HG02840 (cell line): ENCODE measurements around the gene ADARB2.

Source experiments
- ATAC-seq: cut with Tn5 transposase; IDR thresholded peaks from one replicate; pipeline ENCODE4 v1.9.1; 2021; ENCODE audit warnings: mild to moderate bottlenecking, moderate library complexity, moderate number of reproducible peaks; ENCODE audit not compliant: unreplicated experiment, low FRiP score

The ADARB2 gene

GRCh38 chr10:1645896-1646295 lies 91.4 kb downstream of the ADARB2 start:
- no peak for ATAC-seq

- ATAC-seq = no peak
Observed at GRCh38 chr10:1644191-1644711, 93.1 kb downstream of the ADARB2 start.

DNA sequence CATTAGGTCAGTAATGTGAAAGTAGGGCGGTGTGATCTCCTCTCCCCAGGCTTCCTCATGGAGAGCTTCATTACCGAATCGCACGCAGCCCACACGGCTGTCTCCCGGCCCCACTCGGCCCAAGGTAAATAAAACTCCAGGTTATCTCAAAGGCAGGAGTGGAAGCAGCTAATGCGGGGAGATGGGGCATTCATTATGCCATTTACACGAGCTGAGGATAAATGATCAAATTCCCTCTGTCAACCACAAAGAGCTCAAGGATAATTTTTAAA lies 93.5 kb downstream of the ADARB2 start:
- ATAC-seq = no peak

- ATAC-seq = no peak
Observed at GRCh38 chr10:1643161-1643907, 94.0 kb downstream of the ADARB2 start.

GRCh38 chr10:1642600-1643160 lies 94.6 kb downstream of the ADARB2 start:
- ATAC-seq = no peak

DNA sequence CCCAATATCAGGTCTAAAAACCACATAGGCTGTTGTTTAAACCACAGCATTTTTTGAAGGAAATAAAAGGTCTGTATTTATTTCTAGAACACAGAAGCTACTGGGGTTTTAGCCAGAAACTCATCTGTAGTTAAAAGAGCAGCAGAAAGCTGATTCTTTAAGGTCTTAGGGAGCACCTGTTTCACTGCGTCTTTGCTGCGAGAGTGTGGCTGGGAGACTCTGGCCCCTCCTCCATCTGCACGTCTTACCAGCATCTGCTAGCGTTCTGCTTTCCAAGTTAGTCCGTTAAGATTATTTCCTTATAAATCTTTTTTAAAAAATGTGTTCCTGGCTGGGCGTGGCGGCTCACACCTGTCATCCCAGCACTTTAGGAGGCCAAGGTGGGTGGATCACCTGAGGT lies 95.9 kb downstream of the ADARB2 start:
- ATAC-seq = no peak

GRCh38 chr10:1638889-1639419 lies 98.4 kb downstream of the ADARB2 start:
- no peak for ATAC-seq

- no peak for ATAC-seq
Observed at GRCh38 chr10:1635340-1635739, 102.0 kb downstream of the ADARB2 start.

DNA sequence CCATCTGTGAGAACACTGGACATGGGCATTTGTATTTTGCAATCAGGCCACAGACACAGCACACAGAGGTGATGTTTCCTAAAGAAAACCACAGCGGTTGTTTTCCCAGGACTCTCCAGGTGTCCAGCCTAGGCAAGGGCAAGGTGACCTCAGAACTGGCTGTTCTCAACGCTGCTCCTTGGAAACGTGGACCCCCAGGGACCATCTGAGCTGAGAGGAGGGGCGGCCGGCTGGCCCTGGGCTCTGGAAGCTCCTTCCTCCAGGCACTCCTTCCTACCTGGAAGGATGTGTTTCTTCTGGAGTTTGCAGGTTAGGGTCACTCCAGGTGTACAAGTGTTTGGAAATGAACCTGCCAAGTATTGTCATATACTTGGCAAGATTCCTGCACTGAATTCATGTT lies 103.1 kb downstream of the ADARB2 start:
- ATAC-seq = no peak

GRCh38 chr10:1633783-1634182 lies 103.5 kb downstream of the ADARB2 start:
- ATAC-seq = no peak

GRCh38 chr10:1632596-1632995 lies 104.7 kb downstream of the ADARB2 start:
- ATAC-seq = no peak

DNA sequence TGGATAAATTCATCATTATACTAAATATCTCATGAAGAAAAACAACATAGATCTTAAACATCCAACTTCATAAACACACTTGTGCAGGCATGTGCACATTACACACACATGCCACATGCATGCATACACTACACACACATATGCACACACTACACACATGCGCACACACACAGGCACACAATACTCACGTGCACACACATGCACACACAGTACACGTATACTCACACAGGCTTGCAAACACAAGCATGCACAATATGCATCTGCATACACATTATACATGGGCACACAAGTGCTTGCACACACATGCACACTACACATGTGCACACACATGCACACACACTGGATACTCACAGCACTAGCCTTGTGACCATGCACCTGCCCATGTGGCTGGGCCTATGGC lies 105.2 kb downstream of the ADARB2 start:
- no peak for ATAC-seq

DNA sequence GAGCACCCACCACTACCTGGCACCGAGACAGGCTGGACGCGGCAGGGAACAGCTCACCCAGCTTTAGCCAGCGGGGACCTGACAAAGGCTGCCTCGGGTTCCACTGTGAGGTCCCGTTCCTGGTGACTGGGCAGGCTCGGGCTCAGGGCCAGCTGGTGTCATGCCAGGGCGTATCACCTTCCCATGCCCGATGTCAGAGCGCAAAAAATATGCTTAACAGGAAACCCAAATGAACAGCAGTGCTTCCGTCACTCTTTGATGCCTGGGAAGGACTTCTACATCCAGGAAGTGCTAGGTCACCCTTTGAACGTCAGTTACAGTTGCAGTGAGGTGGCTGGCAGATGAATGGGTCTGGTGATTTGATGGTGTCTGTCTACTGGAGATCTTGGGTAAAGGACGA lies 106.0 kb downstream of the ADARB2 start:
- no peak for ATAC-seq

DNA sequence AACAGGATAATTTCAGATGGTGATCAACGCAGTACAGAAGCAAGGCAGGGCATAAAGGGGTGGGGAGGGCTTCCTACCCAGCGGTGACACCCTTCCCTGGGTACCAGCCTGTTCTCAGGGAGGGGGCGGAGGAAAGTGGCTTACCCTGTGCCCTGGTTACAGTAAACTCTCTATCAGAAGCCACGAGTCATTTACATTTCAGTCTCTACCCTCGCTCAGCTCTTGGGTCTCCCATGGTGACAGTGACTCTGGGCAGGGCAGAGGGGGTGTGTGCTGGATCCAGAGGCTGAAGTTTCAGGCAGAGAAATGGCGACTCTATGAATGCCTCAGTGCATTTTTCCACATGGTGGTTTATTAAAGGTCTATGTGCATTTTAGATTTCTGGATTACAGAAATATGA lies 107.0 kb downstream of the ADARB2 start:
- no peak for ATAC-seq

DNA sequence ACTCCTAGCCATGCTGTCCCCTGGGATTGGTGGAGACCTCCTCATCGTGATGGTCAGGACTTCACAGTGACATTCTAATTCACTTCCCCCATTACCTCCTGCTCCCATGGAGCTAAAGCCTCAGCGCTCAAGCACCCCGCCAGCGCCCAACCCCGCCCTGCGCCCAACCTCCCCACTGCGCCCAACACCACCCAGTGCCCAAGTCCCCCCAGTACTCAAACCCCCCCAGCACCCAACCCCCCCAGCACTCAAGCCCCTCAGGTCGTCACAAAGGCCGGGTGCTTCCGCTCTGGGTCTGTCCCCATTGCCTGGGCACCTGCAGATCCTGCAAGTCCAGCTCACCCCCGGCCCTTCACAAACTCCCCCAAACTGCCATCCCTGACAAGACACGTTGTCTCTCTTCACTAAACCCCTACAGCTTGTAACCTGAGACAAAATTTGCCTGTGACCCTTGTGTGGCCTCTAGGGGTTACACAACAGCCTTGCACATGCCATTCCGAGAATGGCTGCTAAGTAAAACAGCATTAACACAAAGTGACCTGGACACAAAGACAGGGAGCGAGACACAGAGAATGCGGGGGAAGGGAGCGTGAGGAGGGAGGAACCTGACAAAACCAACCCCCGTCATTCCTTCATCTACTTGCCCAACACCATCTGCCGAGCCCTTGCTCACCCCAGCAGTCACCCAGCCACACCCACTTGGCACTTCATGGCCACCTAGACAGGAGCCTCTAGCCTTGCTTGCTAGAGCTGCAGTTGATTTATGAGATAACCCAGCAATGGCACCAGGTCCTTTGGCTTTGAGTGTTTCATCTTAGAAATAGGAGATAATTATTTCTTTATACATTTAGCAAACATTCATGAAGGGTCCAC lies 107.8 kb downstream of the ADARB2 start:
- no peak for ATAC-seq

- ATAC-seq = no peak
Observed at GRCh38 chr10:1628757-1629156, 108.6 kb downstream of the ADARB2 start.

DNA sequence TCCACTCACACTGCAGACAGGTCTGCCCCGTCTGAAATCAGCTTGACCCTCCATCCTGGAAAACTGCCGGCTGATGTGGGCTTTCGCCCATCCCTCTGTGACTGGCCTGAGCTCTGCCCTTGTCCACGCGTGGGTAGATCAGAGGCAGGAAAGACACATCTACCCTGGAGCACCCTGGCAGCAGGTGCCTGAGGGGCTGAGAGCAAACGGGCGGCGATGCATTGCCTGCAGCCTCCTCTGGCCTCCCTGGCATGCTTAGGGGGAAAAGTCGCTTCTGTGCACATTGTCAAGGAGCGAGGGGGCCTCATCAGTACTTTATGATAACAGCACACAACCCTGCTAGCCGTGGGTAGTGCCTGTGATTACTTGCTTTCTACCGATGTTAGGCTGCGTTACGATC lies 109.4 kb downstream of the ADARB2 start:
- ATAC-seq = no peak

GRCh38 chr10:1626835-1627234 lies 110.5 kb downstream of the ADARB2 start:
- no peak for ATAC-seq

- no peak for ATAC-seq
Observed at GRCh38 chr10:1626410-1626809, 110.9 kb downstream of the ADARB2 start.

DNA sequence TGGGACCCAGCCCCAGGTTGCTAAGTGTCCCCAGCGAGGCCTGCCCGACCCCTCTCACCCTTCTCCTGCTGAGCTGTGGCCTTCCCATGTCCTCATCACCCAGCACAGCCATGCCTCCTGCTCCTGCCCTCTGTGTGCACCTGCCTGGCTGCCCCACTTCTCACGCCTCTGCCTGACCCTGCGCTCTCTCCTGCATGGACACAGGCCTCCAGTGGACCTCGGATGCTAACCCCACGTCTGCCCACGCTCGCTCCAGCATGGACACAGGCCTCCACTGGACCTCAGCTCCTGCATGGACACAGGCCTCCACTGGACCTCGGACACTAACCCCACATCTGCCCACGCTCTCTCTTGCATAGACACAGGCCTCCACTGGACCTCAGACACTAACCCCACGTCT lies 111.6 kb downstream of the ADARB2 start:
- ATAC-seq = no peak

DNA sequence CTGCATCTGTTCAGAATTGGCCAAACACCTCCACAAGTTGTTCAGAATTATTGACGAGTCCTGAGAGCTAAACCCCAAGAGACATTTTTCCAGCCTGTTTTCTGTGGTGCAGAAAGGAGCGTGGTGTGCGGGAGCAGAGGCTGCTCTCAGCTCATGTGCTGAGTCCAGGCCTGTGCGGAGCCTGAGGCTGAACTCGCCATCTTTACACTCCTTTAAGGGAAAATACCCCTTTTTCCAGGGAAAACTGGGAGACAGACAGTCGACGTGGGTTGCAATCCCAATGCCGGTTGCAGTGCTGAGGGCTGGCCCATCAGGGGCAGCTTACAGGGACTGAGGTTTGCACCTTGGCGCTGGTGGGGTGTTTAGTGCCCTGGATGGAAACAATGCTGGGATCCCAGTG lies 112.2 kb downstream of the ADARB2 start:
- ATAC-seq = no peak
